ENCODE results near the gene ZNF544.

- TF ChIP-seq, protein P1, sequence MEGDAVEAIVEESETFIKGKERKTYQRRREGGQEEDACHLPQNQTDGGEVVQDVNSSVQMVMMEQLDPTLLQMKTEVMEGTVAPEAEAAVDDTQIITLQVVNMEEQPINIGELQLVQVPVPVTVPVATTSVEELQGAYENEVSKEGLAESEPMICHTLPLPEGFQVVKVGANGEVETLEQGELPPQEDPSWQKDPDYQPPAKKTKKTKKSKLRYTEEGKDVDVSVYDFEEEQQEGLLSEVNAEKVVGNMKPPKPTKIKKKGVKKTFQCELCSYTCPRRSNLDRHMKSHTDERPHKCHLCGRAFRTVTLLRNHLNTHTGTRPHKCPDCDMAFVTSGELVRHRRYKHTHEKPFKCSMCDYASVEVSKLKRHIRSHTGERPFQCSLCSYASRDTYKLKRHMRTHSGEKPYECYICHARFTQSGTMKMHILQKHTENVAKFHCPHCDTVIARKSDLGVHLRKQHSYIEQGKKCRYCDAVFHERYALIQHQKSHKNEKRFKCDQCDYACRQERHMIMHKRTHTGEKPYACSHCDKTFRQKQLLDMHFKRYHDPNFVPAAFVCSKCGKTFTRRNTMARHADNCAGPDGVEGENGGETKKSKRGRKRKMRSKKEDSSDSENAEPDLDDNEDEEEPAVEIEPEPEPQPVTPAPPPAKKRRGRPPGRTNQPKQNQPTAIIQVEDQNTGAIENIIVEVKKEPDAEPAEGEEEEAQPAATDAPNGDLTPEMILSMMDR (IDR thresholded peaks at IDR 0.05 in 4 of 5, conservative IDR thresholded peaks at IDR 0.05 in 1 of 5): no peak
- TF ChIP-seq POLR2A (IDR thresholded peaks at IDR 0.05): no peak
These were observed 77.2 kb downstream of the ZNF544 start for GRCh38 chr19:58305932-58306323.

Measured in gastrocnemius medialis (tissue), 4 donors.